Nephron (organoid): ENCODE results near the gene AKNAD1.

Source experiments
- H3K27ac Mint-ChIP-seq, 3 experiments: 2 replicates each; pipeline ENCODE4 v1.8.0; 2020; ENCODE audit warnings: mixed read lengths in 3 of 3, mild to moderate bottlenecking in 2 of 3, moderate library complexity in 1 of 3
- H3K27me3 Mint-ChIP-seq: 2 replicates; pipeline ENCODE4 v1.8.0; 2021; ENCODE audit warnings: low read depth, mild to moderate bottlenecking, moderate library complexity, mixed read lengths
- H3K36me3 Mint-ChIP-seq: 2 replicates; pipeline ENCODE4 v1.8.0; 2020; ENCODE audit warnings: low read depth, mixed read lengths
- H3K4me1 Mint-ChIP-seq: 2 replicates; pipeline ENCODE4 v1.8.0; 2020; ENCODE audit warnings: mixed read lengths
- H3K4me3 Mint-ChIP-seq, 3 experiments: 2 replicates each; pipeline ENCODE4 v1.8.0; 2020; ENCODE audit warnings: mild to moderate bottlenecking in 3 of 3, mixed read lengths in 3 of 3, moderate library complexity in 2 of 3
- H3K9me3 Mint-ChIP-seq: 2 replicates; pipeline ENCODE4 v1.8.0; 2020; ENCODE audit warnings: mixed read lengths
- CTCF ChIP-seq, 3 experiments: fragments of 200-600 bp; sonication (generic); IDR thresholded peaks; one replicate each; pipeline ENCODE4 v1.5.0; 2021; ENCODE audit warnings: antibody characterized with exemption in 3 of 3; ENCODE audit not compliant: unreplicated experiment in 3 of 3

Gene AKNAD1

GRCh38 chr1:108851567-108851966, 5.3 kb downstream of the AKNAD1 start:
- Mint-ChIP-seq H3K27ac (no peak overlapping the region), H3K9me3 (no peaks in the 10 kb centered on the region), H3K27me3 (no peaks in the 10 kb centered on the region), H3K4me3 (no peak overlapping the region), H3K36me3 (no peaks in the 10 kb centered on the region), H3K4me1 (peaks cover 29% of the 10 kb centered on the region)
- TF ChIP-seq CTCF (IDR thresholded peaks at IDR 0.05; ENCODE audit: unreplicated experiment in 3 of 3) = no peak

GRCh38 chr1:108850929-108851328, 6.0 kb downstream of the AKNAD1 start:
- no peaks in the 10 kb centered on the region for H3K36me3 Mint-ChIP-seq
- peaks cover 29% of the 10 kb centered on the region for H3K4me1 Mint-ChIP-seq
- no peak overlapping the region for H3K4me3 Mint-ChIP-seq
- no peak overlapping the region for H3K27ac Mint-ChIP-seq
- no peaks in the 10 kb centered on the region for H3K9me3 Mint-ChIP-seq
- no peak for TF ChIP-seq CTCF (IDR thresholded peaks at IDR 0.05; ENCODE audit: unreplicated experiment in 3 of 3)
- H3K27me3 Mint-ChIP-seq = no peaks in the 10 kb centered on the region

- Mint-ChIP-seq H3K27ac (no peak overlapping the region), H3K4me3 (no peak overlapping the region), H3K36me3 (no peaks in the 10 kb centered on the region), H3K27me3 (no peaks in the 10 kb centered on the region), H3K9me3 (no peaks in the 10 kb centered on the region), H3K4me1 (peaks cover 20% of the 10 kb centered on the region)
- no peak for TF ChIP-seq CTCF (IDR thresholded peaks at IDR 0.05; ENCODE audit: unreplicated experiment in 3 of 3)
Measured at GRCh38 chr1:108848806-108849205, 8.1 kb downstream of the AKNAD1 start.

- Mint-ChIP-seq H3K4me3 (no peak overlapping the region), H3K9me3 (no peaks in the 10 kb centered on the region), H3K27me3 (no peaks in the 10 kb centered on the region), H3K27ac (no peak overlapping the region), H3K4me1 (peaks cover 21% of the 10 kb centered on the region), H3K36me3 (no peaks in the 10 kb centered on the region)
- no peak for TF ChIP-seq CTCF (IDR thresholded peaks at IDR 0.05; ENCODE audit: unreplicated experiment in 3 of 3)
Measured at GRCh38 chr1:108847494-108847893, 9.4 kb downstream of the AKNAD1 start.

GRCh38 chr1:108845991-108846390, 10.9 kb downstream of the AKNAD1 start:
- Mint-ChIP-seq H3K36me3 (no peaks in the 10 kb centered on the region), H3K27me3 (no peaks in the 10 kb centered on the region), H3K4me1 (peaks cover 8% of the 10 kb centered on the region), H3K9me3 (no peaks in the 10 kb centered on the region), H3K27ac (no peak overlapping the region), H3K4me3 (no peak overlapping the region)
- no peak for TF ChIP-seq CTCF (IDR thresholded peaks at IDR 0.05; ENCODE audit: unreplicated experiment in 3 of 3)

- Mint-ChIP-seq H3K9me3 (no peaks in the 10 kb centered on the region), H3K4me3 (no peak overlapping the region), H3K27me3 (no peaks in the 10 kb centered on the region), H3K27ac (no peak overlapping the region), H3K36me3 (no peaks in the 10 kb centered on the region), H3K4me1 (peaks cover 6% of the 10 kb centered on the region)
- TF ChIP-seq CTCF (IDR thresholded peaks at IDR 0.05; ENCODE audit: unreplicated experiment in 3 of 3) = no peak
Measured at GRCh38 chr1:108845446-108845845, 11.4 kb downstream of the AKNAD1 start.
